ENCODE data around the gene ADAM19.

ADAM19 gene

GRCh38 chr5:157509587-157509986 lies 66.0 kb downstream of the ADAM19 start:
- no peaks in the 10 kb centered on the region for H3K4me1 ChIP-seq (ENCODE audit: insufficient read depth, low read length)
- no peak overlapping the region for H3K9ac ChIP-seq (ENCODE audit: low read depth, low read length)
- peaks cover 57% of the 10 kb centered on the region for H3K36me3 ChIP-seq (ENCODE audit: insufficient read depth, low read length)
- no peak overlapping the region for H3K27ac ChIP-seq (ENCODE audit: low read depth, low read length)
- H3K9me3 ChIP-seq (ENCODE audit: insufficient read depth, low read depth, low read length) = no peaks in the 10 kb centered on the region; the same call in 1 of the 2 replicates
- no peak overlapping the region for H3K4me3 ChIP-seq (ENCODE audit: low read length)
- no peaks in the 10 kb centered on the region for H3K27me3 ChIP-seq (ENCODE audit: insufficient read depth, low read length)

GRCh38 chr5:157509093-157509492 lies 66.5 kb downstream of the ADAM19 start:
- Histone ChIP-seq H3K36me3 (ENCODE audit: insufficient read depth, low read length) (peaks cover 59% of the 10 kb centered on the region), H3K27ac (ENCODE audit: low read depth, low read length) (no peak overlapping the region), H3K9ac (ENCODE audit: low read depth, low read length) (no peak overlapping the region), H3K9me3 (ENCODE audit: insufficient read depth, low read depth, low read length) (no peaks in the 10 kb centered on the region; the same call in 1 of the 2 replicates), H3K4me3 (ENCODE audit: low read length) (no peak overlapping the region), H3K4me1 (ENCODE audit: insufficient read depth, low read length) (no peaks in the 10 kb centered on the region), H3K27me3 (ENCODE audit: insufficient read depth, low read length) (no peaks in the 10 kb centered on the region)
- 95% methylated on average over 9 of the region's 9 CpGs for WGBS

DNA sequence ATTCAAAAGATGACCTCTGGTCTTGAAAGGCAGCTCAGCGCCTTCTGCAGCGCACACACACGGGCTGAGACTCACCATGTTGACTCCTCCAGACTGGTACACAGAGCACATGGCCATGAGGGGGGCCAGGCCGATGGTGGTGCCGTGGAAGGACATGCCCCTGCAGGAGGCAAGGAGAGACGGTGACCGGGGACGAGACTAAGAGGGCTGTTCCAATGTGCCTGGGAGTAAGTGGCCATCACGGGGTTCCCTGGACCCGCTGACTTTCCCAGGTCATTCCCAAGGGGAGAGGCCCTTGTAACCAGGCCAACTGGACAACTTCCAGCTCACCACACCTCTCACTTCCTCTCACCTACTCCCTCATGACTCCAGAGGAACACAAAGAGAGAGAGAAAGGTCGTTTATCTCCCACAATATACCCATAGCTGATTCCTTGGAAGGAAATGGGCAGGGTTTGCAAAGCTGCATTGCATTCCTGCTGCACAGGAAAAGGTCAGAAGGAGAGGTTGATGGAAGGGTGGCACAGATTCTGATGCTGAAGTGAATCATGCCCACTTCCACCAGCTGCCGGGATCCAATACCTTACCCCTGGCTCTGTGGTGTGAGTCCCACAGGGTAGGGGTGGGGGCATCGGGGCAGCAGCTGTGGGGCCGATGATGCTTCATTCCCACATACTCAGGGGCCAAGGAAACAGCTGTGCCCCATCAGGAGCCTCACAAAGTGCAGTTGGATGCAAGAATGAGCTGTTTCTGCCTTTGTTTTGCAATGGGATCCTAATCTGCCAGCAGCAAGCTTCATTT lies 68.4 kb downstream of the ADAM19 start:
- peaks cover 50% of the 10 kb centered on the region; the same call in 1 of the 2 replicates for H3K36me3 ChIP-seq (ENCODE audit: insufficient read depth, low read length)
- H3K9me3 ChIP-seq (ENCODE audit: insufficient read depth, low read depth, low read length) = no peaks in the 10 kb centered on the region; the same call in 1 of the 2 replicates
- no peak overlapping the region for H3K4me3 ChIP-seq (ENCODE audit: low read length)
- H3K27me3 ChIP-seq (ENCODE audit: insufficient read depth, low read length) = no peaks in the 10 kb centered on the region
- no peak overlapping the region for H3K27ac ChIP-seq (ENCODE audit: low read depth, low read length)
- WGBS = 96% methylated on average over 13 of the region's 14 CpGs
- no peak overlapping the region for H3K9ac ChIP-seq (ENCODE audit: low read depth, low read length)
- H3K4me1 ChIP-seq (ENCODE audit: insufficient read depth, low read length) = no peaks in the 10 kb centered on the region

- Histone ChIP-seq H3K4me3 (ENCODE audit: low read length) (no peak overlapping the region), H3K4me1 (ENCODE audit: insufficient read depth, low read length) (no peaks in the 10 kb centered on the region), H3K9ac (ENCODE audit: low read depth, low read length) (no peak overlapping the region), H3K9me3 (ENCODE audit: insufficient read depth, low read depth, low read length) (no peaks in the 10 kb centered on the region), H3K36me3 (ENCODE audit: insufficient read depth, low read length) (peaks cover 54% of the 10 kb centered on the region; the same call in 1 of the 2 replicates), H3K27me3 (ENCODE audit: insufficient read depth, low read length) (no peaks in the 10 kb centered on the region), H3K27ac (ENCODE audit: low read depth, low read length) (no peak overlapping the region)
- 85% methylated on average over 3 of the region's 3 CpGs for WGBS
These were observed 69.4 kb downstream of the ADAM19 start for GRCh38 chr5:157506066-157506590.

GRCh38 chr5:157505496-157505895 lies 70.1 kb downstream of the ADAM19 start:
- no peak overlapping the region for H3K27ac ChIP-seq (ENCODE audit: low read depth, low read length)
- H3K4me3 ChIP-seq (ENCODE audit: low read length) = no peak overlapping the region
- H3K27me3 ChIP-seq (ENCODE audit: insufficient read depth, low read length) = no peaks in the 10 kb centered on the region
- H3K4me1 ChIP-seq (ENCODE audit: insufficient read depth, low read length) = no peaks in the 10 kb centered on the region
- H3K36me3 ChIP-seq (ENCODE audit: insufficient read depth, low read length) = peaks cover 49% of the 10 kb centered on the region; the same call in 1 of the 2 replicates
- H3K9ac ChIP-seq (ENCODE audit: low read depth, low read length) = no peak overlapping the region
- 95% methylated on average over 6 of the region's 6 CpGs for WGBS
- no peaks in the 10 kb centered on the region for H3K9me3 ChIP-seq (ENCODE audit: insufficient read depth, low read depth, low read length)

DNA sequence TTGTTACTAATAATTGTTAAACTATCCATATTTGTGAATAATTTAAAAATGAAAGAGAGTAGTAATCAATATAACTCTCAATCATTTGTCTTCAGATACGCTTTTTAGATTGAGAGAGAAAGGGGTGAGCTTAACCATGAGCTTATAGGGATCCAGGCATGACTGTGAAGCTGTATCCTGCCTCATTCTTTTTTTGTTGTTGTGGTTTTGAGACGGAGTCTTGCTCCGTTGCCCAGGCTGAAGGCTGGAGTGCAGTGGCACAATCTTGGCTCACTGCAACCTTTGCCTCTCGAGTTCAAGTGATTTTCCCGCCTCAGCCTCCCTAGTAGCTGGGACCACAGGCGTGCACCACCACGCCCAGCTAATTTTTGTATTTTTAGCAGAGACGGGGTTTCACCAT lies 71.5 kb downstream of the ADAM19 start:
- no peak overlapping the region for H3K4me3 ChIP-seq (ENCODE audit: low read length)
- no peaks in the 10 kb centered on the region for H3K27me3 ChIP-seq (ENCODE audit: insufficient read depth, low read length)
- no peak overlapping the region for H3K27ac ChIP-seq (ENCODE audit: low read depth, low read length)
- H3K4me1 ChIP-seq (ENCODE audit: insufficient read depth, low read length) = no peaks in the 10 kb centered on the region
- no peak overlapping the region for H3K9ac ChIP-seq (ENCODE audit: low read depth, low read length)
- no peaks in the 10 kb centered on the region for H3K9me3 ChIP-seq (ENCODE audit: insufficient read depth, low read depth, low read length)
- 80% methylated on average over 8 of the region's 8 CpGs for WGBS
- H3K36me3 ChIP-seq (ENCODE audit: insufficient read depth, low read length) = peaks cover 44% of the 10 kb centered on the region; the same call in 1 of the 2 replicates

DNA sequence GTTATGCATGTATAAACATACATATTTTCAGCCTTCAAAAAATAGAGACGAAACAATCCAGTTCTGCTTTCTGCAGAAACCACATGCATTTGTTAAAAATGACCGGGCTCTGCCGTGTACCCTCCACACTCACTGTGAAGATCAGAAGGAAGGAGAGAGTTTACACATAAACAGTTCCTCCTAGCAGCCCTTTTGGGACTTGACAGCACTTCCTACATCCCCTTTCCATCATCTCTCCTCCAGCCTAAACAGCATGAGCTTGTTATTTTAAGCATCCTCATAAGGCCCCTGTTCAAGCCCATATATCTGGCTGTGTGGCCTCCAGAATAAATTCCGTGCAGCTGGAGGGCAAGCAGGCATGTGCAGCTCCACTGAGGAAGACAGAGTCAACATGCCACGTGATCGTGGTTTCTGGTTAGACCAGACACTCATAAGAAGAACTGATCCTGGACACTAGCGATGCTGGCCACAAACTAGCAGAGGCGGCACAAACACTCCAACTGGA lies 73.4 kb downstream of the ADAM19 start:
- Histone ChIP-seq H3K9ac (ENCODE audit: low read depth, low read length) (no peak overlapping the region), H3K36me3 (ENCODE audit: insufficient read depth, low read length) (peaks cover 38% of the 10 kb centered on the region; the same call in 1 of the 2 replicates), H3K27me3 (ENCODE audit: insufficient read depth, low read length) (no peaks in the 10 kb centered on the region), H3K4me3 (ENCODE audit: low read length) (no peak overlapping the region), H3K27ac (ENCODE audit: low read depth, low read length) (no peak overlapping the region), H3K9me3 (ENCODE audit: insufficient read depth, low read depth, low read length) (no peaks in the 10 kb centered on the region), H3K4me1 (ENCODE audit: insufficient read depth, low read length) (no peaks in the 10 kb centered on the region)
- 98% methylated on average over 8 of the region's 8 CpGs for WGBS

DNA sequence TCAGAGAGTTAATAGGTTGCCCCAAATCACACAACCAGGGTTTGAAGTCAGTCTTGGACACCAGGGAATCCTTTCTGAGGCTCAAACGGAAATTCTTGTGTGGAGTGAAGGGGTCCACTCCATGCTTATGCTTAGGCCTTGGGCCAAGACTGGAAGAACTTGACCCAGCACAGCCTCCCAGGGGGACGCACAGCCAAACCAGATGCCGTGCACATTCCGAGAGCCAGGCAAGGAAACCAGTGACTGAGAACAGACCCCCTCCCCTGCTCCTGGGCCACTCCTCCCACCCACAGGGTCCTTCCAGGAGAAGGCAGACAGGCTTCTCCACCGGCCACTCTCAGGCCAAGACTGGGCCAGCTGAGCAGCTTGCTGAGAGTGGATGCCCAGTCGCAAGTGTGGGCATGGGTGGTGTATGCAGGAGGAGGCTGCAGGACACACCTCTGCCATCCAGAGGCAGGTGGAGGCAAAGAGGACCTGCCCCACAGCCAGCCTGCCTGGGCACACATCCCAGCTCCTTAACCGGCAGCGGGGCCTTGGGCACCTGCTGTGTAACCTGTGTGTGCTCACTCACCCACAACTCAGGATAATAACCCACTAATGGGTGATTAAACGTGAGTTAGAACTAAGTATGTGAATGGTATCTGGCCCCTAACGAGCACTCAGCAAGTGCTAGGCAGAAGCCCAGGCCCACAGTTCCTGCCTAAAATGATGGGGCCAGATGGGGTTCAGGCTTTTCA lies 77.5 kb downstream of the ADAM19 start:
- Histone ChIP-seq H3K27me3 (ENCODE audit: insufficient read depth, low read length) (no peaks in the 10 kb centered on the region), H3K36me3 (ENCODE audit: insufficient read depth, low read length) (peaks cover 27% of the 10 kb centered on the region; the same call in 1 of the 2 replicates), H3K9me3 (ENCODE audit: insufficient read depth, low read depth, low read length) (no peaks in the 10 kb centered on the region), H3K27ac (ENCODE audit: low read depth, low read length) (no peak overlapping the region), H3K4me1 (ENCODE audit: insufficient read depth, low read length) (no peaks in the 10 kb centered on the region), H3K9ac (ENCODE audit: low read depth, low read length) (no peak overlapping the region), H3K4me3 (ENCODE audit: low read length) (no peak overlapping the region)
- WGBS = 93% methylated on average over 10 of the region's 10 CpGs

DNA sequence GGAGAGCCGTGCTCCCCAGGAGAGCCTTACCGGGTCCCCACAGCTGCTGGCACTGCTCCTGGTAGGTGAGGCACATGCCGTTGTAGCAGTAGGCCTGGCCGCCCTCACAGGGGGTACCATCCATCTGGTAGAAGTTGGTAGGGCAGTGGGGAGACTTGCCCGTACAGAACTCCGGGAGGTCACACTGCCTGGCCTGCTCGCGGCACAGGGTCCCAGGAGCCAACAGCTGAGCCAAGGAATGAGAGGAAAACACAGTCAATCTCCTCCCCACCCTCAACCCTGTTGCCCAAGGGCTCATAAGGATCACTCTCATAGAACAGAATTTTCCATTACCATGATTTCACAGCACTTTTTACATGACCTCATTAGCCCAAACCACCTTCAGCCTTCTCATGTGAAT lies 78.7 kb downstream of the ADAM19 start:
- Histone ChIP-seq H3K36me3 (ENCODE audit: insufficient read depth, low read length) (peaks cover 28% of the 10 kb centered on the region; the same call in 1 of the 2 replicates), H3K4me3 (ENCODE audit: low read length) (no peak overlapping the region), H3K27me3 (ENCODE audit: insufficient read depth, low read length) (no peaks in the 10 kb centered on the region), H3K27ac (ENCODE audit: low read depth, low read length) (no peak overlapping the region), H3K9me3 (ENCODE audit: insufficient read depth, low read depth, low read length) (no peaks in the 10 kb centered on the region), H3K9ac (ENCODE audit: low read depth, low read length) (no peak overlapping the region), H3K4me1 (ENCODE audit: insufficient read depth, low read length) (no peaks in the 10 kb centered on the region)
- WGBS = 96% methylated on average over 8 of the region's 8 CpGs

DNA sequence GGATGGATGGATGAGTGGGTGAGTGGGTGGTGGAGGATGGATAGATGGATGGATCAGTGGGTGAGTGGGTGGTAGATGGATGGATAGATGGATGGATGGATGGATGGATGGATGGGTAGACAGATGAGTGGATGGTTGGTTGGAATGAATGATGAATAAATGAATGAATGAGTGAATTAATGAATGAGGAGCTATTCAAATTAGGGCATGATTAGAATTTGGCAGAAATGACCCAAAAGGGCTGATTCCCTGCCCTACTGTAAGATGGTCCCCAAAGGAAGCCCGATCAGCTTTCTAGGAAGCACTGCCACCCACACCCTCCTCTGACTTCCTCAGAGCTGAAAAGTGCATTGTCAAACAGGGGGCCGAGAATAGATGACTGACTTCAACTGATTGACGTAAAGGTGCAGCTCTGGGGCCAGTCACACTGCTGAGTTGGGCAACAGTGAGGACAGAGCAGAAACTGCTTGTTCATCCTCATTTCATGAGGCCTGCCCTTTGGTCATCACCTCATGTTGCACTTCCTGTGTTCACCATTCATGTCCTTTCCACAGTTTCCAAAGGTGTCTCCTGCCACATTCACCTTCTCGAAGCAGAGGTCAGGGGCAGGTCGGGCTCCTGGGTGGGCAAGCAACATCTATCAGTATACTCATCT lies 81.3 kb downstream of the ADAM19 start:
- no peak overlapping the region for H3K27ac ChIP-seq (ENCODE audit: low read depth, low read length)
- no peak overlapping the region for H3K4me3 ChIP-seq (ENCODE audit: low read length)
- WGBS = 94% methylated on average over 5 of the region's 5 CpGs
- no peaks in the 10 kb centered on the region for H3K4me1 ChIP-seq (ENCODE audit: insufficient read depth, low read length)
- peaks cover 36% of the 10 kb centered on the region; the same call in 1 of the 2 replicates for H3K36me3 ChIP-seq (ENCODE audit: insufficient read depth, low read length)
- H3K9me3 ChIP-seq (ENCODE audit: insufficient read depth, low read depth, low read length) = no peaks in the 10 kb centered on the region
- H3K27me3 ChIP-seq (ENCODE audit: insufficient read depth, low read length) = no peaks in the 10 kb centered on the region
- no peak overlapping the region for H3K9ac ChIP-seq (ENCODE audit: low read depth, low read length)
